NB4 (cell line): Measurements from ENCODE around the gene PAX1.

ENCODE experiments used
- DNase-seq: peaks from one replicate; pipeline ENCODE4 v3.0.0; 2010; ENCODE audit warnings: low read depth
- H3K4me3 ChIP-seq: one replicate; pipeline ENCODE4 v1.5.1; 2011; ENCODE audit warnings: mild to moderate bottlenecking, low read depth, low read length, moderate library complexity
- CTCF ChIP-seq: IDR thresholded peaks from one replicate; pipeline ENCODE4 v1.5.1; 2012; ENCODE audit warnings: low read depth, low read length
- MAX ChIP-seq: IDR thresholded peaks from 2 replicates; pipeline ENCODE4 v1.6.1; 2011; ENCODE audit warnings: low read depth, low read length
- MYC ChIP-seq: IDR thresholded peaks from 2 replicates; pipeline ENCODE4 v1.6.1; 2011; ENCODE audit warnings: low read depth, low read length
- POLR2A ChIP-seq: IDR thresholded peaks from 2 replicates; pipeline ENCODE4 v1.6.1; 2011; ENCODE audit warnings: mild to moderate bottlenecking; ENCODE audit not compliant: insufficient read length; ENCODE audit errors: extremely low read depth

Gene PAX1

GRCh38 chr20:21710341-21710740 lies 4.9 kb downstream of the PAX1 start:
- TF ChIP-seq CTCF: no peak
- TF ChIP-seq POLR2A: no peak
- TF ChIP-seq MYC: no peak
- TF ChIP-seq MAX: no peak
- H3K4me3 ChIP-seq: no peak overlapping the region
- DNase-seq: no peak

- no peak for TF ChIP-seq MYC
- TF ChIP-seq CTCF: no peak
- TF ChIP-seq POLR2A: no peak
- TF ChIP-seq MAX: no peak
- no peak for DNase-seq
These were observed 5.5 kb downstream of the PAX1 start for GRCh38 chr20:21710863-21711431.

GRCh38 chr20:21712443-21713059 lies 7.1 kb downstream of the PAX1 start:
- no peak overlapping the region for H3K4me3 ChIP-seq
- TF ChIP-seq MAX (no peak), POLR2A (no peak), MYC (no peak), CTCF (no peak)

More at GRCh38 chr20:21710863-21711431, 5.5 kb downstream of the PAX1 start:
- no peak overlapping the region for H3K4me3 ChIP-seq

GRCh38 chr20:21713470-21713869 lies 8.0 kb downstream of the PAX1 start:
- DNase-seq: no peak
- TF ChIP-seq POLR2A (no peak), CTCF (no peak), MYC (no peak), MAX (no peak)
- no peak overlapping the region for H3K4me3 ChIP-seq

More at GRCh38 chr20:21712443-21713059, 7.1 kb downstream of the PAX1 start:
- DNase-seq: no peak

GRCh38 chr20:21713901-21714296 lies 8.4 kb downstream of the PAX1 start:
- DNase-seq: no peak
- TF ChIP-seq MAX (no peak), MYC (no peak)
- no peak overlapping the region for H3K4me3 ChIP-seq

GRCh38 chr20:21714297-21715192 lies 9.1 kb downstream of the PAX1 start:
- DNase-seq: no peak
- H3K4me3 ChIP-seq: no peak overlapping the region
- no peak for TF ChIP-seq CTCF
- TF ChIP-seq MAX: no peak
- TF ChIP-seq POLR2A: no peak
- TF ChIP-seq MYC: no peak
